WTC11 (cell line): Measurements from ENCODE around the gene PATL2. TPM values are rescaled to one million over a fixed set of nuclear protein-coding genes. Genes with fewer than 3 reads are reported as not detected.
"Not testable (repeated sequence)": the region's sequence is repeated elsewhere in the genome, so short reads cannot be mapped to it uniquely, and the experiment has no call there.

ENCODE experiments used
- ATAC-seq: fragments of 200-7000 bp; cut with Tn5 transposase; 2 replicates; pipeline ENCODE4 v1.10.0; 2021; ENCODE audit warnings: mild to moderate bottlenecking, moderate library complexity
- CTCF ChIA-PET: fragments of 300-600 bp; sonication (Branson Sonifier 250); formaldehyde crosslinking; loops from one replicate; lab custom pipeline; 2021; ENCODE audit warnings: antibody characterized with exemption; lab: Charles Lee
- POLR2A ChIA-PET: fragments of 350-600 bp; sonication (Branson Sonifier 250); formaldehyde crosslinking; loops from one replicate; lab custom pipeline; 2021; ENCODE audit warnings: antibody characterized with exemption; lab: Charles Lee
- DNase-seq: peaks from one replicate; pipeline ENCODE4 v3.0.0; 2021; ENCODE audit warnings: low spot score
- H3K27ac Mint-ChIP-seq: 2 replicates; pipeline ENCODE4 v1.8.0; 2021; ENCODE audit warnings: mixed read lengths
- H3K27me3 Mint-ChIP-seq: 2 replicates; pipeline ENCODE4 v1.8.0; 2021; ENCODE audit warnings: low read depth, mild to moderate bottlenecking, moderate library complexity, mixed read lengths
- H3K36me3 Mint-ChIP-seq: 2 replicates; pipeline ENCODE4 v1.8.0; 2021; ENCODE audit warnings: mixed read lengths
- H3K4me1 Mint-ChIP-seq: 2 replicates; pipeline ENCODE4 v1.8.0; 2022; ENCODE audit warnings: mixed read lengths
- H3K4me3 Mint-ChIP-seq: 2 replicates; pipeline ENCODE4 v1.8.0; 2021; ENCODE audit warnings: mild to moderate bottlenecking, moderate library complexity, mixed read lengths
- H3K9me3 Mint-ChIP-seq: 2 replicates; pipeline ENCODE4 v1.8.0; 2021; ENCODE audit warnings: mixed read lengths
- AFF4 ChIP-seq: sonication (generic); formaldehyde crosslinking; IDR thresholded peaks from 2 replicates; pipeline ENCODE4 v1.8.1; 2023; ENCODE audit warnings: mild to moderate bottlenecking, missing genetic modification reagents, borderline replicate concordance
- CBFB ChIP-seq: sonication (generic); formaldehyde crosslinking; IDR thresholded peaks from 2 replicates; pipeline ENCODE4 v1.8.1; 2022; ENCODE audit warnings: mild to moderate bottlenecking, low read depth, missing genetic modification reagents
- EMX1 ChIP-seq: fragments of 250-450 bp; sonication (Bioruptor Pico); IDR thresholded peaks from 2 replicates; pipeline ENCODE4 v1.8.0; 2021; ENCODE audit warnings: mild to moderate bottlenecking
- FOXK1 ChIP-seq: sonication (generic); formaldehyde crosslinking; IDR thresholded peaks from 2 replicates; pipeline ENCODE4 v1.8.0; 2022; ENCODE audit warnings: mild to moderate bottlenecking, moderate library complexity, missing genetic modification reagents
- GABPB1 ChIP-seq: sonication (generic); formaldehyde crosslinking; IDR thresholded peaks from 2 replicates; pipeline ENCODE4 v1.8.1; 2023; ENCODE audit warnings: mild to moderate bottlenecking, missing genetic modification reagents
- HMGA2 ChIP-seq: fragments of 250-450 bp; sonication (Bioruptor Pico); IDR thresholded peaks from 2 replicates; pipeline ENCODE4 v1.4.0; 2021; ENCODE audit warnings: mild to moderate bottlenecking, moderate library complexity
- NFATC4 ChIP-seq: fragments of 250-450 bp; sonication (Bioruptor Pico); IDR thresholded peaks from 2 replicates; pipeline ENCODE4 v1.9.0; 2021; ENCODE audit warnings: mild to moderate bottlenecking
- NR1H2 ChIP-seq: sonication (generic); formaldehyde crosslinking; IDR thresholded peaks from 2 replicates; pipeline ENCODE4 v1.9.0; 2021; ENCODE audit warnings: mild to moderate bottlenecking, moderate library complexity, missing genetic modification reagents
- NR2C2 ChIP-seq: sonication (generic); formaldehyde crosslinking; IDR thresholded peaks from 2 replicates; pipeline ENCODE4 v1.8.0; 2022; ENCODE audit warnings: mild to moderate bottlenecking, missing genetic modification reagents
- OVOL2 ChIP-seq: fragments of 250-450 bp; sonication (Bioruptor Pico); IDR thresholded peaks from 2 replicates; pipeline ENCODE4 v1.9.0; 2021; ENCODE audit warnings: mild to moderate bottlenecking, borderline replicate concordance
- PREB ChIP-seq: sonication (generic); formaldehyde crosslinking; IDR thresholded peaks from 2 replicates; pipeline ENCODE4 v1.8.1; 2022; ENCODE audit warnings: mild to moderate bottlenecking, missing genetic modification reagents, moderate library complexity, borderline replicate concordance
- PRRX2 ChIP-seq: fragments of 250-450 bp; sonication (Bioruptor Pico); IDR thresholded peaks from 2 replicates; pipeline ENCODE4 v1.8.0; 2021; ENCODE audit warnings: mild to moderate bottlenecking
- SP1 ChIP-seq: sonication (generic); formaldehyde crosslinking; conservative IDR thresholded peaks from 2 replicates; pipeline ENCODE4 v1.8.1; 2022; ENCODE audit warnings: missing genetic modification reagents
- TP53 ChIP-seq: sonication (generic); formaldehyde crosslinking; IDR thresholded peaks from 2 replicates; pipeline ENCODE4 v1.8.1; 2023; ENCODE audit warnings: mild to moderate bottlenecking, missing genetic modification reagents
- ZMAT4 ChIP-seq: fragments of 250-450 bp; sonication (Bioruptor Pico); IDR thresholded peaks from 2 replicates; pipeline ENCODE4 v1.9.0; 2021; ENCODE audit warnings: mild to moderate bottlenecking
- ZNF317 ChIP-seq: sonication (generic); formaldehyde crosslinking; IDR thresholded peaks from 2 replicates; pipeline ENCODE4 v1.8.1; 2023; ENCODE audit warnings: low read depth, mild to moderate bottlenecking, moderate library complexity, missing genetic modification reagents, borderline replicate concordance
- total RNA-seq: library from RNA; stranded (reverse); gene quantifications from 3 replicates; pipeline ENCODE4 v1.2.3, GENCODE V29; 2021

PATL2 gene
- total RNA-seq, 1 experiment from 2014 or later, result 0.59 TPM

- no peak for TF ChIP-seq OVOL2
- TF ChIP-seq, all 79 proteins: peak for 7
Observed at GRCh38 chr15:44728576-44729407, 17.7 kb upstream of the PATL2 start (continued).

GRCh38 chr15:44728232-44728575 lies 17.1 kb upstream of the PATL2 start:
- not testable (repeated sequence) for ATAC-seq, H3K36me3 Mint-ChIP-seq, DNase-seq, H3K27me3 Mint-ChIP-seq, H3K9me3 Mint-ChIP-seq
- POLR2A ChIA-PET, result interaction anchor here (0.5 to 3.6 kb wide), 7 partner anchors 9 to 191 kb away, joined by 3 to 37 read pairs (median 4); partner anchors contain the start of genes B2M, EIF3J, PATL2 and SPG11
- peak overlapping the region; percentile 99 for H3K27ac Mint-ChIP-seq
- H3K4me1 Mint-ChIP-seq, result peaks cover 32% of the 10 kb centered on the region
- peak overlapping the region; percentile 97 for H3K4me3 Mint-ChIP-seq
- CTCF ChIA-PET, result interaction anchor here (0.6 to 2.6 kb wide), 8 partner anchors 10 to 650 kb away, joined by 3 to 39 read pairs (median 10); partner anchors contain the start of genes B2M, PATL2 and SPG11

GRCh38 chr15:44727485-44728231 lies 16.5 kb upstream of the PATL2 start:
- peak overlapping the region; percentile 84 for H3K27ac Mint-ChIP-seq
- no peak for DNase-seq
- POLR2A ChIA-PET, result interaction anchor here (1.4 to 3.6 kb wide), 4 partner anchors 9 to 64 kb away, joined by 3 to 37 read pairs (median 6); partner anchors contain the start of genes B2M, PATL2 and SPG11
- peaks cover 32% of the 10 kb centered on the region for H3K4me1 Mint-ChIP-seq
- no peaks in the 10 kb centered on the region for H3K36me3 Mint-ChIP-seq
- no peak for TF ChIP-seq PRRX2 (CRISPR knock-in tag)
- no peak for TF ChIP-seq ZMAT4 (CRISPR knock-in tag)
- TF ChIP-seq PREB, result no peak
- TF ChIP-seq NR2C2 (CRISPR knock-in tag), result no peak
- TF ChIP-seq TP53 (CRISPR knock-in tag), result no peak
- no peak for TF ChIP-seq ZNF317 (CRISPR knock-in tag)
- no peak for TF ChIP-seq NR1H2 (CRISPR knock-in tag)
- no peak for TF ChIP-seq CBFB (CRISPR knock-in tag)
- TF ChIP-seq SP1, result no peak
- no peak for TF ChIP-seq EMX1 (CRISPR knock-in tag)
- TF ChIP-seq FOXK1 (CRISPR knock-in tag), result no peak
- TF ChIP-seq, all 79 proteins: peak for 0
- H3K9me3 Mint-ChIP-seq, result no peaks in the 10 kb centered on the region
- CTCF ChIA-PET, result interaction anchor here (1.0 to 2.6 kb wide), 6 partner anchors 10 to 143 kb away, joined by 6 to 39 read pairs (median 17); partner anchors contain the start of genes B2M, PATL2 and SPG11
- H3K4me3 Mint-ChIP-seq, result peak overlapping the region; percentile 97
- H3K27me3 Mint-ChIP-seq, result no peaks in the 10 kb centered on the region; the same call in 1 of the 2 replicates
- no peak for ATAC-seq

GRCh38 chr15:44726568-44727484 lies 15.7 kb upstream of the PATL2 start:
- Mint-ChIP-seq H3K36me3 (no peaks in the 10 kb centered on the region), H3K27me3 (no peaks in the 10 kb centered on the region; the same call in 1 of the 2 replicates), H3K4me3 (no peak overlapping the region), H3K4me1 (peaks cover 32% of the 10 kb centered on the region), H3K27ac (peak overlapping the region; percentile 89), H3K9me3 (no peaks in the 10 kb centered on the region)
- TF ChIP-seq NFATC4 (CRISPR knock-in tag) (0 out of 2 replicates have a peak, but pooled peaks have one; percentile 8), GABPB1 (CRISPR knock-in tag) (peak; percentile 78), HMGA2 (no peak), AFF4 (no peak)
- DNase-seq (no peak), ATAC-seq (peak; percentile 13)
- POLR2A ChIA-PET, result interaction anchor here (0.5 to 3.6 kb wide), 4 partner anchors 15 to 195 kb away, joined by 3 to 37 read pairs (median 6); partner anchors contain the start of genes B2M, PATL2 and SPG11
- CTCF ChIA-PET, result interaction anchor here (1.0 to 2.6 kb wide), 6 partner anchors 11 to 64 kb away, joined by 6 to 39 read pairs (median 20); partner anchors contain the start of genes B2M, PATL2 and SPG11
